Naive thymus-derived CD8-positive, alpha-beta T cell (primary cell): ENCODE results near the gene RHOC. TPM values are rescaled to one million over a fixed set of nuclear protein-coding genes. Genes with fewer than 3 reads are reported as not detected.
A peak's percentile ranks its signal among the peaks of the same experiment; 100 is the strongest.

Experiments
- ATAC-seq, 2 donors: fragments of 150-1000 bp; cut with Tn5 transposase in 1 of 2; sonication (Bioruptor Pico), chemical (Tn5 transposase) in 1 of 2; 1 replicate in 1 of 2; 2 replicates in 1 of 2; pipeline ENCODE4 v1.10.0; 2021; ENCODE audit warnings: mild to moderate bottlenecking in 2 of 2, moderate library complexity in 2 of 2
- POLR2A ChIA-PET: fragments of 350-600 bp; sonication (Branson Sonifier 250); formaldehyde crosslinking; loops from one replicate; lab custom pipeline; 2021; ENCODE audit warnings: antibody characterized with exemption; lab: Charles Lee
- DNase-seq, 10 donors: peaks; one replicate each; pipeline versions ENCODE4 v3.0.0 to v3.0.0-alpha.2; 2020 to 2022
- H3K27ac Mint-ChIP-seq, 10 donors: one replicate each; pipeline ENCODE4 v1.8.0; 2020 to 2022; ENCODE audit warnings: mild to moderate bottlenecking in 10 of 10, mixed read lengths in 10 of 10, moderate library complexity in 4 of 10, inconsistent platforms in 1 of 10
- H3K27me3 Mint-ChIP-seq, 5 donors: one replicate each; pipeline ENCODE4 v1.8.0; 2021 to 2022; ENCODE audit warnings: mixed read lengths in 5 of 5
- H3K36me3 Mint-ChIP-seq, 3 donors: one replicate each; pipeline ENCODE4 v1.8.0; 2020 to 2022; ENCODE audit warnings: mixed read lengths in 3 of 3, mild to moderate bottlenecking in 2 of 3, inconsistent platforms in 1 of 3
- H3K4me1 Mint-ChIP-seq, 4 donors: one replicate each; pipeline ENCODE4 v1.8.0; 2021 to 2022; ENCODE audit warnings: mixed read lengths in 4 of 4
- H3K4me3 Mint-ChIP-seq, 10 donors: one replicate each; pipeline ENCODE4 v1.8.0; 2020 to 2022; ENCODE audit warnings: mild to moderate bottlenecking in 10 of 10, mixed read lengths in 10 of 10, moderate library complexity in 6 of 10, inconsistent platforms in 1 of 10
- H3K9me3 Mint-ChIP-seq, 9 donors: one replicate each; pipeline ENCODE4 v1.8.0; 2020 to 2022; ENCODE audit warnings: mixed read lengths in 9 of 9, mild to moderate bottlenecking in 3 of 9, inconsistent platforms in 1 of 9, moderate library complexity in 1 of 9
- polyA plus RNA-seq, 3 donors: library from polyadenylated mRNA; unstranded; fragments of 300-500 nt; fragmentation: Illumina TruSeq; gene quantifications; one replicate each; pipeline ENCODE4 v1.2.3, GENCODE V29; 2021
- total RNA-seq, 8 experiments: library from RNA in 2 of 8; stranded (reverse) in 2 of 8; gene quantifications; one replicate each; pipeline ENCODE4 v1.2.3 and lab custom pipeline; 2021 to 2026

RHOC gene
- total and polyA plus RNA-seq, 5 experiments from 2014 or later: 2.2 to 46.7 (median 3.0) TPM

- peaks cover 2 to 43% (median 13%) of the 10 kb centered on the region in 5 donors for H3K27me3 Mint-ChIP-seq
- H3K4me1 Mint-ChIP-seq: peaks cover 14 to 29% (median 23%) of the 10 kb centered on the region in 4 donors
- H3K4me3 Mint-ChIP-seq: peak within 1 kb of the TSS; percentile 84 to 95 (median 92)
Measured at GRCh38 chr1:112715264-112716053, 8.5 kb upstream of the RHOC start, which contains the start of gene PPM1J. Gene PPM1J (minus strand): TSS chr1:112715332. CDS start chr1:112715301, 31 bp downstream.

GRCh38 chr1:112714313-112715263 is 7.7 kb upstream of the RHOC start:
- H3K9me3 Mint-ChIP-seq: no peaks in the 10 kb centered on the region
- peaks cover 2 to 35% (median 5%) of the 10 kb centered on the region in 5 donors for H3K27me3 Mint-ChIP-seq
- no peaks in the 10 kb centered on the region for H3K36me3 Mint-ChIP-seq
- H3K27ac Mint-ChIP-seq: peak overlapping the region in 5 of 10 donors; percentile 41 to 83 (median 55)
- POLR2A ChIA-PET: interaction anchor here (0.8 to 3.2 kb wide), 11 partner anchors 10 to 1498 kb away, joined by 3 to 25 read pairs (median 3); partner anchors contain the start of genes CAPZA1, LRIG2, MOV10 and SLC16A1
- H3K4me1 Mint-ChIP-seq: peaks cover 14 to 29% (median 23%) of the 10 kb centered on the region in 4 donors
- DNase-seq (peak in 1 of 10 donors; percentile 62), ATAC-seq (peak in 1 of 2 donors; percentile 7)
- H3K4me3 Mint-ChIP-seq: peak overlapping the region; percentile 72 to 94 (median 84)

More at GRCh38 chr1:112715264-112716053, 8.5 kb upstream of the RHOC start, which contains the start of gene PPM1J:
- Mint-ChIP-seq H3K27ac (peak within 1 kb of the TSS; percentile 23 to 94 (median 90)), H3K36me3 (no peaks in the 10 kb centered on the region), H3K9me3 (no peaks in the 10 kb centered on the region)
- POLR2A ChIA-PET: interaction anchor here (0.8 to 3.2 kb wide), 11 partner anchors 11 to 1499 kb away, joined by 3 to 25 read pairs (median 3); partner anchors contain the start of genes CAPZA1, LRIG2, MOV10 and RSBN1
- DNase-seq (peak; percentile 86 to 96 (median 91)), ATAC-seq (peak; percentile 80 to 82)

DNA sequence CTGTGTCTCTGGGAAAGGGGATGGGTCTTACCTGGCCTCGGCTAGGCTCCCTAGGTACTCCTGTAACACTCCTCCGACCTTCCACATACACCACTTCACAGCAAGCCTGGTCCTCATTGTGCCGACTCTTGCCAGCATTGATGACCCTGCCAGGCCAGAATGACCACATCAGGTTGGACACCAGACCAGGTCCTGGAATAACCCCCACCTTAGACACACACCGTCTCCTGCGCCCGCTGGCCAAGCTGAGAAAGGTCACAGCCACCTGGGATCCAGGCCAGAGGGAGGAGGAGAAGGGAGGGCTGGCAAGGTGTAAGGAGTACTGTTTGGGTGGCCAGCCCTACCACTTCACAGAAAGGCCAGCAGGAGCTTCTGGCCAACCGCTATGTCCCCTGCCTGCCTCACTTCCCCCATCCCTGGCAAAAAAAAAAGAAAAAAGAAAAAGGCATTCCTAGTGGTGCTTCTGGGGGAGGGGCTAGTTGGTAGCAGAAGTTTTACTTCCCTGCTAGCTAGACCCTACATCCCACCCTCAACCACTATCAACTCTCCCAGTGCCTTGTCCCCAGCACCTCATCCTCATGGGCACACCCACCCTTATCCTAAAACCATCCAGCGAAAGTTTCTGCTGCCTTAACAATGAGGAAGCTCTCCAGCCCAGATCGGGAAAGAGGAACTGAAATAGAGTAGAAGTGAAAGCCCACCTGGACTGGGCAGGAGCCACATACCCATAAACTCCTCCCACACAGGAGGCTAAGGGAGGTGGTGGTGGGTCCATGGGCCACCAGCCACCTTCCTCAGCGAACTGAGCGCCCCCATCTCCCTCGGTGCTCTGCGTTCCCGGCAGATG is 6.8 kb upstream of the RHOC start:
- peak in 1 of 10 donors; percentile 63 for DNase-seq
- H3K27ac Mint-ChIP-seq: peak overlapping the region in 2 of 10 donors; percentile 7 to 69
- ATAC-seq: no peak
- POLR2A ChIA-PET: interaction anchor here (0.8 kb wide), 1 partner anchor 212 kb away, joined by 3 read pairs; no protein-coding TSS in a partner anchor
- no peaks in the 10 kb centered on the region for H3K9me3 Mint-ChIP-seq
- peak overlapping the region; percentile 60 to 94 (median 80) for H3K4me3 Mint-ChIP-seq
- peaks cover 14 to 28% (median 23%) of the 10 kb centered on the region in 4 donors for H3K4me1 Mint-ChIP-seq
- H3K36me3 Mint-ChIP-seq: no peaks in the 10 kb centered on the region
- H3K27me3 Mint-ChIP-seq: peaks cover 2 to 26% (median 7%) of the 10 kb centered on the region in 5 donors

DNA sequence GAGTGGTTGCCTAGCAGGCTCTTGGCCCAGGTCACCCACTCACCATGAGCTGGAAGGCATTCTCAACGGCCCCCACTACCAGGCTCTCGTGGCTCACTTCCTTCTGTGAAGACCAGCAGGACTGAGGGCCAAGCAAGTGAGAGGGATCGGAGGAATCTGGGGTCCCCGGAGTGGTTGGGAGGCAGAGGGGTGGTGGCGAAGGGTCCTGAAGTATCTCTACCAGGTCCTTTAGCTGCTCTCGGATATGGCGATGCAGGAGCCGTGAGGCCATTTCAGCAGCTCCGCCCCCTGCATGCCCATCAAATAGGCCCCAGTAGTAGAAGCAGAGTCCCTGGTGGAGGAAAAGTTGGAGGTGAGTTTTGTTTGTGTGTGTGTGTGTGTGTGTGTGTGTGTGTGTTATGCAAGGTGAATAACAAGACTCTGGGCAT is 5.8 kb upstream of the RHOC start:
- H3K9me3 Mint-ChIP-seq: no peaks in the 10 kb centered on the region
- H3K4me3 Mint-ChIP-seq: peak overlapping the region in 2 of 10 donors; percentile 11 to 22
- POLR2A ChIA-PET: no interaction called here
- H3K36me3 Mint-ChIP-seq: no peaks in the 10 kb centered on the region
- DNase-seq: peak in 1 of 10 donors; percentile 54
- H3K27me3 Mint-ChIP-seq: peaks cover 0 to 20% (median 5%) of the 10 kb centered on the region in 5 donors
- ATAC-seq: no peak
- H3K4me1 Mint-ChIP-seq: peaks cover 13 to 29% (median 23%) of the 10 kb centered on the region in 4 donors
- H3K27ac Mint-ChIP-seq: peak overlapping the region in 2 of 10 donors; percentile 33 to 37

DNA sequence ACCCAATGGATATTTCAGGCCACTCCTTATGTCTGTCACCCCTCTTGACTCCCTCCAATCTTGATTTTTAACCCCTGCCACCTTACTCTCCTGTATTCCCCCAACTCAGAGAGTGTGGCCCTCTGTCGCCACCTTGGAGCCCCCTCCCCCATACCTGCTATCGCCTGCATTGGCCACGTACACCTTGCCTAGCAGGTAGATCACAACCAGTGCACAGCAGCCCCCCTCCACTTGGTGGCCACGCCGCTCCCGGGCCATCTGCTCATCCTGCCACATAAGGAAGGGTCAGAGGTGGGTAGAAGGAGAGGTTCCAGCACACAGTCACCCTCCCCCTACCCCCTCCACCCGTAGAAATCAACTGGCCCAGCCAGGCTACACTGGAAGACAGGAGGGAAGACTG is 5.3 kb upstream of the RHOC start:
- POLR2A ChIA-PET: no interaction called here
- DNase-seq (peak in 1 of 10 donors; percentile 31), ATAC-seq (no peak)
- peaks cover 0 to 20% (median 5%) of the 10 kb centered on the region in 5 donors for H3K27me3 Mint-ChIP-seq
- no peaks in the 10 kb centered on the region for H3K9me3 Mint-ChIP-seq
- H3K4me3 Mint-ChIP-seq: no peak overlapping the region
- no peak overlapping the region for H3K27ac Mint-ChIP-seq
- H3K4me1 Mint-ChIP-seq: peaks cover 15 to 34% (median 27%) of the 10 kb centered on the region in 4 donors
- no peaks in the 10 kb centered on the region for H3K36me3 Mint-ChIP-seq

DNA sequence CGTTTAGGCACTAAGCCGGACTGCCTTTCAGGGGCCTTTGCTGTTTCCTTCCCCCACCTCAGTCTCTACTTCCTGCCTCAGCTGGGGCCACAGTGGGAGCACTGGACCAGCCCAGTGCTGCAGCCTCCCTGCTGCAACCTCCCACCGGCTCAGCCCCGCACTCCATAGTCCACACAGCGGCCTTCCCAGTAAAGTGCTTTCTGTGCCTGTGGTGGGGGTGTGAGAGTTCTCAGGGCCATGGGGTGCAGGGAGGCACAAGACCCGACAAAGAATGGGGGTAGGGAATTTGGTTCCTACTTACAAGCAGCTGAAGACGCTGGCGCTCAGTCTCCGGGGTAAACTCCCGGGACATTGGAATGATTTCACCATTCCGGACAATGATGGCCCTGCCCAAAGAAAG is 4.7 kb upstream of the RHOC start:
- POLR2A ChIA-PET: no interaction called here
- Mint-ChIP-seq H3K27ac (no peak overlapping the region), H3K9me3 (no peaks in the 10 kb centered on the region), H3K4me3 (no peak overlapping the region), H3K27me3 (peaks cover 0 to 20% (median 5%) of the 10 kb centered on the region in 5 donors), H3K4me1 (peaks cover 15 to 34% (median 27%) of the 10 kb centered on the region in 4 donors), H3K36me3 (no peaks in the 10 kb centered on the region)
- DNase-seq: peak in 1 of 10 donors; percentile 38
- ATAC-seq: no peak

DNA sequence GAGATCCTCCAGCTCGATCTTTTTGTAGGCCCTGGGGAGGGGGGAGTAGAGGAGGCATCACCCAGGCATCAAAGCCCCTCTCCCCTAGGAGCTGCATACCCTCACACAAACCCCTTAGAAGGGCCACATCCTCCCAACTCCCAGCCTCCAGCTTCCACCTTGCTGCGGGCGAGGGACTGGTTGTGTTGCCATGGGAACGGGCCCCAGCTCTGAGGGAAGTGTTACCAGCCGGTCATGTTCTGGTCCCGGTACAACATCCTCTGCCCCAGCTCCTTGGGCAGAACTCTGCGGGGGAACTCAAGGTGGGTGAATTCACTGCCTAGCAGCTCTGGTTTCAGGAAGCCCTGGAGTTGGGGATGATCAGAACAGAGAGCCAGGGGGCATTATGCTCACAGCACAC is 4.1 kb upstream of the RHOC start:
- H3K27me3 Mint-ChIP-seq: peaks cover 0 to 20% (median 5%) of the 10 kb centered on the region in 5 donors
- DNase-seq (peak in 1 of 10 donors; percentile 18), ATAC-seq (no peak)
- no peak overlapping the region for H3K27ac Mint-ChIP-seq
- H3K4me1 Mint-ChIP-seq: peaks cover 14 to 30% (median 25%) of the 10 kb centered on the region in 4 donors
- H3K36me3 Mint-ChIP-seq: no peaks in the 10 kb centered on the region
- POLR2A ChIA-PET: interaction anchor here (0.6 kb wide), 1 partner anchor 170 kb away, joined by 4 read pairs; no protein-coding TSS in a partner anchor
- H3K4me3 Mint-ChIP-seq: no peak overlapping the region
- no peaks in the 10 kb centered on the region for H3K9me3 Mint-ChIP-seq

GRCh38 chr1:112710586-112710985 is 3.7 kb upstream of the RHOC start:
- Mint-ChIP-seq H3K4me3 (no peak overlapping the region), H3K9me3 (no peaks in the 10 kb centered on the region), H3K4me1 (peaks cover 14 to 31% (median 25%) of the 10 kb centered on the region in 4 donors), H3K27me3 (peaks cover 0 to 20% (median 5%) of the 10 kb centered on the region in 5 donors), H3K36me3 (no peaks in the 10 kb centered on the region), H3K27ac (no peak overlapping the region)
- ATAC-seq (no peak), DNase-seq (peak in 1 of 10 donors; percentile 54)
- POLR2A ChIA-PET: interaction anchor here (0.6 kb wide), 2 partner anchors 170 to 248 kb away, joined by 4 read pairs; no protein-coding TSS in a partner anchor

GRCh38 chr1:112710159-112710558 is 3.2 kb upstream of the RHOC start:
- H3K4me3 Mint-ChIP-seq: no peak overlapping the region
- DNase-seq: no peak
- H3K27me3 Mint-ChIP-seq: peaks cover 0 to 20% (median 5%) of the 10 kb centered on the region in 5 donors
- POLR2A ChIA-PET: interaction anchor here (0.6 kb wide), 1 partner anchor 248 kb away, joined by 4 read pairs; no protein-coding TSS in a partner anchor
- H3K9me3 Mint-ChIP-seq: no peaks in the 10 kb centered on the region
- no peaks in the 10 kb centered on the region for H3K36me3 Mint-ChIP-seq
- ATAC-seq: no peak
- peaks cover 16 to 33% (median 27%) of the 10 kb centered on the region in 4 donors for H3K4me1 Mint-ChIP-seq
- no peak overlapping the region for H3K27ac Mint-ChIP-seq

DNA sequence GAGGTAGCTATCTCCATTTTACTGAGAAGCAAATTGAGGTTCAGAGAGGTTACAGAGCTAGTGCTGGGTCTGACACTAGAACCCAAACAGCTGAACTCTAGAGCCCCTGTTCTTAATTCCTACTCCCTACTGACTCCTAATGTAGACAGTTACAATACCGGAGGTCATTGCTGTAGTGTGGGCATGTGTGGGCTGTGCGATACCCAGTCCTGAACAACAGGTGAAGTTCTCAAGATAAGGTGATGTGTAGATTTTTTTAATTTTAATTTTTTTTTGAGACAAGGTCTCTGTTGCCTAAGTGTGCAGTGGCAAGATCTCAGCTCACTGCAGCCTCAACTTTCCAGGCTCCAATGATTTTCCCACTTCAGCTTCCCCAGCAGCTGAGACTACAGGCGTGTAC is 1.6 kb upstream of the RHOC start:
- peaks cover 17 to 38% (median 32%) of the 10 kb centered on the region in 4 donors for H3K4me1 Mint-ChIP-seq
- H3K4me3 Mint-ChIP-seq: peak overlapping the region in 4 of 10 donors; percentile 57 to 88 (median 86)
- ATAC-seq (no peak), DNase-seq (no peak)
- peaks cover 0 to 11% (median 4%) of the 10 kb centered on the region in 5 donors for H3K27me3 Mint-ChIP-seq
- POLR2A ChIA-PET: no interaction called here
- H3K27ac Mint-ChIP-seq: no peak overlapping the region
- no peaks in the 10 kb centered on the region for H3K36me3 Mint-ChIP-seq
- H3K9me3 Mint-ChIP-seq: no peaks in the 10 kb centered on the region

GRCh38 chr1:112708002-112708448 is 1.1 kb upstream of the RHOC start:
- Mint-ChIP-seq H3K4me1 (peaks cover 17 to 39% (median 33%) of the 10 kb centered on the region in 4 donors), H3K9me3 (no peaks in the 10 kb centered on the region), H3K36me3 (no peaks in the 10 kb centered on the region), H3K4me3 (peak overlapping the region; percentile 57 to 88 (median 84)), H3K27ac (peak overlapping the region in 2 of 10 donors; percentile 58 to 69), H3K27me3 (peaks cover 0 to 10% (median 4%) of the 10 kb centered on the region in 5 donors)
- no peak for DNase-seq
- ATAC-seq: no peak
- POLR2A ChIA-PET: no interaction called here
